H1 (cell line): ENCODE results near the gene PRODH. TPM values are rescaled to one million over a fixed set of nuclear protein-coding genes. Genes with fewer than 3 reads are reported as not detected.

ENCODE experiments used
- CTCF ChIA-PET: fragments of 300-600 bp; sonication (Branson Sonifier 250); formaldehyde crosslinking; loops from one replicate; lab custom pipeline; 2021; ENCODE audit not compliant: partially characterized antibody; lab: Charles Lee
- POLR2A ChIA-PET: fragments of 300-600 bp; sonication (Branson Sonifier 250); formaldehyde crosslinking; loops from one replicate; lab custom pipeline; 2021; ENCODE audit warnings: inconsistent platforms; ENCODE audit not compliant: partially characterized antibody; lab: Charles Lee
- DNase-seq, 2 experiments: peaks; one replicate each; pipeline versions ENCODE4 v3.0.0 to v3.0.0-alpha.2; 2010 to 2022; ENCODE audit warnings: low spot score in 2 of 2, low read depth in 1 of 2, mixed read lengths in 1 of 2
- FAIRE-seq: peaks from 2 replicates; lab custom pipeline; 2011; peaks lifted over from hg19 to GRCh38; lab: Jason Lieb, UNC
- H2AFZ ChIP-seq: 2 replicates; pipeline ENCODE4 v1.8.1; 2012; ENCODE audit warnings: low read length, inconsistent platforms
- H2AK5ac ChIP-seq: 2 replicates; pipeline ENCODE4 v1.6.1; 2013; ENCODE audit warnings: low read depth, low read length
- H2BK120ac ChIP-seq: replicated peaks from 2 replicates; pipeline ENCODE3; 2013; ENCODE audit warnings: low read depth, low read length, inconsistent platforms
- H2BK12ac ChIP-seq: 2 replicates; pipeline ENCODE4 v1.6.1; 2013; ENCODE audit warnings: low read depth, low read length
- H2BK15ac ChIP-seq: 2 replicates; pipeline ENCODE4 v1.6.1; 2013; ENCODE audit warnings: low read length
- H2BK20ac ChIP-seq: 2 replicates; pipeline ENCODE4 v1.6.1; 2013; ENCODE audit warnings: low read length
- H2BK5ac ChIP-seq: 2 replicates; pipeline ENCODE4 v1.6.1; 2013; ENCODE audit warnings: low read depth, low read length
- H3K14ac ChIP-seq: 2 replicates; pipeline ENCODE4 v1.6.1; 2013; ENCODE audit warnings: inconsistent platforms; ENCODE audit not compliant: insufficient read length
- H3K18ac ChIP-seq: 2 replicates; pipeline ENCODE4 v1.6.1; 2013; ENCODE audit warnings: low read length; ENCODE audit errors: extremely low read depth
- H3K23ac ChIP-seq: 2 replicates; pipeline ENCODE4 v1.6.1; 2013; ENCODE audit warnings: inconsistent platforms; ENCODE audit not compliant: insufficient read length
- H3K23me2 ChIP-seq: 2 replicates; pipeline ENCODE4 v1.6.1; 2013; ENCODE audit warnings: low read depth, low read length
- H3K27ac ChIP-seq: 2 replicates; pipeline ENCODE4 v1.6.1; 2011; ENCODE audit warnings: low read depth, low read length, inconsistent platforms
- H3K27me3 ChIP-seq, 4 experiments: replicated peaks in 1 of 4; 1 replicate in 1 of 4; 2 replicates in 3 of 4; pipeline versions ENCODE4 v1.6.1 to v1.8.1; 2011 to 2013; ENCODE audit warnings: low read length in 3 of 4, mild to moderate bottlenecking in 3 of 4, inconsistent platforms in 2 of 4, mixed read lengths in 2 of 4, moderate library complexity in 1 of 4; ENCODE audit not compliant: control insufficient read depth in 3 of 4, insufficient read depth in 3 of 4; ENCODE audit errors: extremely low read depth in 1 of 4
- H3K36me3 ChIP-seq, 4 experiments: 2 replicates each; pipeline versions ENCODE4 v1.6.1 to v1.8.1; 2011 to 2013; ENCODE audit warnings: mild to moderate bottlenecking in 4 of 4, low read length in 3 of 4, moderate library complexity in 2 of 4, control low read depth in 1 of 4, inconsistent platforms in 1 of 4; ENCODE audit not compliant: insufficient read depth in 4 of 4, control insufficient read depth in 2 of 4
- H3K4ac ChIP-seq: replicated peaks from 2 replicates; pipeline ENCODE3; 2013; ENCODE audit warnings: low read length, low read depth, mixed read lengths, inconsistent platforms; ENCODE audit not compliant: insufficient read length
- H3K4me1 ChIP-seq, 4 experiments: replicated peaks in 1 of 4; 1 replicate in 1 of 4; 2 replicates in 3 of 4; pipeline versions ENCODE4 v1.6.1 to v1.8.1; 2011 to 2013; ENCODE audit warnings: low read length in 3 of 4, inconsistent platforms in 2 of 4, mixed read lengths in 1 of 4; ENCODE audit not compliant: insufficient read depth in 4 of 4, control insufficient read depth in 3 of 4
- H3K4me2 ChIP-seq, 2 experiments: 2 replicates each; pipeline versions ENCODE4 v1.6.1 to v1.8.1; 2011 to 2013; ENCODE audit warnings: low read depth in 2 of 2, low read length in 2 of 2, control low read depth in 1 of 2, inconsistent platforms in 1 of 2, mild to moderate bottlenecking in 1 of 2; ENCODE audit not compliant: insufficient read depth in 1 of 2
- H3K4me3 ChIP-seq, 4 experiments: fragments of 200-600, 300-600 bp in 1 of 4; sonication (generic), shearing (Covaris generic), sonication (Bioruptor Twin) in 1 of 4; 2 replicates each; pipeline versions ENCODE4 v1.5.1 to v1.8.1; 2011 to 2016; ENCODE audit warnings: low read length in 4 of 4, low read depth in 3 of 4, control low read depth in 2 of 4, inconsistent platforms in 2 of 4, mild to moderate bottlenecking in 2 of 4, mixed read lengths in 1 of 4, moderate library complexity in 1 of 4; ENCODE audit not compliant: insufficient read depth in 2 of 4; ENCODE audit errors: extremely low read depth in 1 of 4
- H3K56ac ChIP-seq: replicated peaks from 2 replicates; pipeline ENCODE3; 2013; ENCODE audit warnings: low read depth, mild to moderate bottlenecking, mixed read lengths, low read length, inconsistent platforms; ENCODE audit not compliant: insufficient read length
- H3K79me1 ChIP-seq: 2 replicates; pipeline ENCODE4 v1.6.1; 2013; ENCODE audit warnings: low read depth, low read length, control low read depth
- H3K79me2 ChIP-seq, 2 experiments: 2 replicates each; pipeline versions ENCODE4 v1.6.1 to v1.8.1; 2012 to 2013; ENCODE audit warnings: low read length in 2 of 2, mild to moderate bottlenecking in 2 of 2, inconsistent platforms in 1 of 2; ENCODE audit not compliant: insufficient read depth in 2 of 2, control insufficient read depth in 1 of 2
- H3K9ac ChIP-seq, 4 experiments: replicated peaks in 1 of 4; 1 replicate in 1 of 4; 2 replicates in 3 of 4; pipeline versions ENCODE4 v1.6.1 to v1.8.1; 2011 to 2013; ENCODE audit warnings: low read depth in 3 of 4, low read length in 3 of 4, control low read depth in 2 of 4, mild to moderate bottlenecking in 2 of 4, moderate library complexity in 2 of 4, inconsistent platforms in 1 of 4; ENCODE audit errors: extremely low read depth in 1 of 4
- H3K9me3 ChIP-seq, 2 experiments: 2 replicates each; pipeline versions ENCODE4 v1.6.1 to v1.8.1; 2012 to 2013; ENCODE audit warnings: mild to moderate bottlenecking in 2 of 2, moderate library complexity in 2 of 2, control low read depth in 1 of 2, inconsistent platforms in 1 of 2, low read depth in 1 of 2, low read length in 1 of 2, mixed read lengths in 1 of 2; ENCODE audit not compliant: insufficient read depth in 2 of 2
- H4K20me1 ChIP-seq, 2 experiments: replicated peaks in 1 of 2; 2 replicates each; pipeline versions ENCODE3 to v1.8.1; 2011 to 2013; ENCODE audit warnings: inconsistent platforms in 2 of 2, low read length in 2 of 2, mild to moderate bottlenecking in 1 of 2; ENCODE audit not compliant: insufficient read depth in 2 of 2, control insufficient read depth in 1 of 2
- H4K5ac ChIP-seq: 2 replicates; pipeline ENCODE4 v1.6.1; 2013; ENCODE audit warnings: low read length, low read depth, mixed read lengths, inconsistent platforms; ENCODE audit not compliant: insufficient read length
- H4K8ac ChIP-seq: 2 replicates; pipeline ENCODE4 v1.8.0; 2013; ENCODE audit warnings: mild to moderate bottlenecking, moderate library complexity, low read length, inconsistent platforms; ENCODE audit not compliant: insufficient read depth; ENCODE audit errors: extremely low read depth
- H4K91ac ChIP-seq: replicated peaks from 2 replicates; pipeline ENCODE3; 2013; ENCODE audit warnings: low read length, mixed read lengths, inconsistent platforms; ENCODE audit not compliant: insufficient read length
- ASH2L ChIP-seq: fragments of 200-600, 300-600 bp; sonication (generic); IDR thresholded peaks from one replicate; pipeline ENCODE4 v1.7.1; 2017; ENCODE audit warnings: low read length
- HDAC2 ChIP-seq, 2 experiments: fragments of 300-600 bp in 1 of 2; sonication (generic) in 1 of 2; IDR thresholded peaks; 2 replicates each; pipeline ENCODE4 v1.6.1; 2011 to 2012; ENCODE audit warnings: low read depth in 2 of 2, low read length in 2 of 2, mild to moderate bottlenecking in 2 of 2, moderate library complexity in 2 of 2, borderline replicate concordance in 1 of 2, inconsistent platforms in 1 of 2
- HDAC6 ChIP-seq: IDR thresholded peaks from one replicate; pipeline ENCODE4 v1.7.1; 2012; ENCODE audit warnings: low read depth, mild to moderate bottlenecking, inconsistent platforms, low read length, moderate library complexity
- POU5F1 ChIP-seq: IDR thresholded peaks from 2 replicates; pipeline ENCODE4 v1.6.1; 2011; ENCODE audit warnings: low read depth, mild to moderate bottlenecking, low read length, moderate library complexity
- RXRA ChIP-seq: IDR thresholded peaks from 2 replicates; pipeline ENCODE4 v1.6.1; 2011; ENCODE audit warnings: low read depth, mild to moderate bottlenecking, low read length, moderate library complexity; ENCODE audit not compliant: insufficient read depth
- YY1 ChIP-seq: IDR thresholded peaks from 2 replicates; pipeline ENCODE4 v1.6.1; 2011; ENCODE audit warnings: low read depth, mild to moderate bottlenecking, low read length
- ZNF274 ChIP-seq: IDR thresholded peaks from 2 replicates; pipeline ENCODE4 v1.7.0; 2012; ENCODE audit warnings: low read length, borderline replicate concordance; ENCODE audit errors: extremely low read depth
- WGBS, 2 experiments: shearing (Covaris generic) in 1 of 2; methylation state at CpG; one replicate each; pipeline versions ENCODE4 v1.1.6 to v1.1.7; 2013 to 2015; ENCODE audit warnings: low lambda C conversion rate in 2 of 2, mixed read lengths in 2 of 2, inconsistent platforms in 1 of 2, low coverage in 1 of 2, missing lambda C conversion rate in 1 of 2; ENCODE audit not compliant: insufficient replicate concordance in 2 of 2, insufficient coverage in 1 of 2, insufficient read length in 1 of 2; ENCODE audit errors: extremely low coverage in 1 of 2, missing lambda C conversion rate in 1 of 2; 5-methylcytosine and 5-hydroxymethylcytosine counted together
- polyA plus RNA-seq, 7 experiments: library from polyadenylated mRNA; depleted of rRNA in 3 of 7; stranded (reverse) in 5 of 7; unstranded in 2 of 7; fragments of >200 nt in 5 of 7; fragments of 200-250 nt in 2 of 7; gene quantifications; 1 replicate in 5 of 7; 2 replicates in 1 of 7; 4 replicates in 1 of 7; pipeline versions ENCODE4 v1.2.1 to v1.2.3, GENCODE V29; 2011 to 2013; ENCODE audit warnings: missing spikeins in 2 of 7, mixed read lengths in 2 of 7
- total RNA-seq: library from RNA; stranded (reverse); fragmentation: NEBNext Ultra II Directional; extraction: Animal tissue kit (Norgen Biotek cat#: 25700); gene quantifications from 2 replicates; pipeline ENCODE4 v1.2.1, GENCODE V29; 2021
- TF ChIP-seq, protein P1 (sequence below): IDR thresholded peaks from 2 replicates; pipeline ENCODE4 v1.6.1; 2012; ENCODE audit warnings: low read length, inconsistent platforms

Gene PRODH
- total and polyA plus RNA-seq, 2 of the 8 experiments (the other 6 are each of a cell fraction or from before 2014, with no cell fraction given): 27.6 to 45.6 TPM

- H4K20me1 ChIP-seq: no peaks in the 10 kb centered on the region
- H2BK12ac ChIP-seq: no peak within 1 kb of the TSS
- no peak within 1 kb of the TSS for H3K18ac ChIP-seq
- no peak within 1 kb of the TSS for H3K23ac ChIP-seq
- H2BK15ac ChIP-seq: no peak within 1 kb of the TSS
- no CpG with 5 or more reads among the region's 77 CpGs for WGBS, 2 experiments
- no peak within 1 kb of the TSS for H2BK20ac ChIP-seq
- TF ChIP-seq ASH2L: no peak
- no peak for TF ChIP-seq ZNF274
- no peak for TF ChIP-seq POU5F1
- no peak for TF ChIP-seq RXRA
- no peak for TF ChIP-seq HDAC2 (IDR thresholded peaks at IDR 0.05; ENCODE audit: borderline replicate concordance in 1 of 2, low read depth in 2 of 2, low read length in 2 of 2)
- TF ChIP-seq, protein P1, sequence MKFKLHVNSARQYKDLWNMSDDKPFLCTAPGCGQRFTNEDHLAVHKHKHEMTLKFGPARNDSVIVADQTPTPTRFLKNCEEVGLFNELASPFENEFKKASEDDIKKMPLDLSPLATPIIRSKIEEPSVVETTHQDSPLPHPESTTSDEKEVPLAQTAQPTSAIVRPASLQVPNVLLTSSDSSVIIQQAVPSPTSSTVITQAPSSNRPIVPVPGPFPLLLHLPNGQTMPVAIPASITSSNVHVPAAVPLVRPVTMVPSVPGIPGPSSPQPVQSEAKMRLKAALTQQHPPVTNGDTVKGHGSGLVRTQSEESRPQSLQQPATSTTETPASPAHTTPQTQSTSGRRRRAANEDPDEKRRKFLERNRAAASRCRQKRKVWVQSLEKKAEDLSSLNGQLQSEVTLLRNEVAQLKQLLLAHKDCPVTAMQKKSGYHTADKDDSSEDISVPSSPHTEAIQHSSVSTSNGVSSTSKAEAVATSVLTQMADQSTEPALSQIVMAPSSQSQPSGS: no peak
- no peak for TF ChIP-seq YY1
- TF ChIP-seq HDAC6: no peak
- H3K4me1 ChIP-seq: no peaks in the 10 kb centered on the region
- H3K79me1 ChIP-seq: no peaks in the 10 kb centered on the region
- H2AK5ac ChIP-seq: no peak within 1 kb of the TSS
- H3K27me3 ChIP-seq: no peaks in the 10 kb centered on the region
- no peak within 1 kb of the TSS for H4K8ac ChIP-seq
- H3K4me2 ChIP-seq: no peak within 1 kb of the TSS
- DNase-seq (no peak), FAIRE-seq (no peak)
- no peak within 1 kb of the TSS for H3K14ac ChIP-seq
- H2AFZ ChIP-seq: no peak within 1 kb of the TSS
- H3K27ac ChIP-seq: no peak within 1 kb of the TSS
- no peaks in the 10 kb centered on the region for H3K23me2 ChIP-seq
- H3K4me3 ChIP-seq: no peak within 1 kb of the TSS
- H2BK5ac ChIP-seq: no peak within 1 kb of the TSS
- no peaks in the 10 kb centered on the region for H3K79me2 ChIP-seq
- H3K4ac ChIP-seq: no peak within 1 kb of the TSS
- POLR2A ChIA-PET: interaction anchor here (0.6 to 2.5 kb wide), 6 partner anchors 24 to 533 kb away, joined by 3 to 22 read pairs (median 4); partner anchors contain the start of gene PRODH
- no peak within 1 kb of the TSS for H4K5ac ChIP-seq
- H3K9me3 ChIP-seq: no peaks in the 10 kb centered on the region
- H3K56ac ChIP-seq: no peak within 1 kb of the TSS
- H3K36me3 ChIP-seq: no peaks in the 10 kb centered on the region
- CTCF ChIA-PET: interaction anchor here (0.6 to 4.4 kb wide), 9 partner anchors 9 to 94 kb away, joined by 3 to 17 read pairs (median 4); partner anchors contain the start of gene PRODH
- H3K9ac ChIP-seq: no peak within 1 kb of the TSS
- no peak within 1 kb of the TSS for H4K91ac ChIP-seq
- no peak within 1 kb of the TSS for H2BK120ac ChIP-seq
These were observed 30.3 kb downstream of the PRODH start, which contains the start of gene DGCR6 for GRCh38 chr22:18905540-18906409. Gene DGCR6, plus strand, starts transcription at chr22:18906320. Its CDS starts 55 bp downstream, at chr22:18906375.
